NCI-H2107 (cell line): Measurements from ENCODE around the gene MAG.
"Not testable (repeated sequence)": the region's sequence is repeated elsewhere in the genome, so short reads cannot be mapped to it uniquely, and the experiment has no call there.

Experiments used
- DNase-seq: peaks from one replicate; lab custom pipeline; 2025; lab: John Stamatoyannopoulos, UW

The MAG gene

GRCh38 chr19:35346193-35347052 lies 54.5 kb downstream of the MAG start:
- DNase-seq = no peak

- no peak for DNase-seq
Observed at GRCh38 chr19:35347171-35347929, 55.4 kb downstream of the MAG start, which contains the start of gene FFAR1. Gene FFAR1, plus strand, starts transcription at chr19:35347902. Its CDS starts 3,650 bp downstream, at chr19:35351552.

GRCh38 chr19:35347930-35348298 lies 56.0 kb downstream of the MAG start:
- no peak for DNase-seq

GRCh38 chr19:35348911-35349611 lies 57.1 kb downstream of the MAG start:
- no peak for DNase-seq

GRCh38 chr19:35349614-35350521 lies 57.9 kb downstream of the MAG start:
- no peak for DNase-seq

- DNase-seq = no peak
Observed at GRCh38 chr19:35350591-35350990, 58.6 kb downstream of the MAG start.

GRCh38 chr19:35351411-35352176 lies 59.6 kb downstream of the MAG start:
- no peak for DNase-seq

- no peak for DNase-seq
Observed at GRCh38 chr19:35352177-35352447, 60.2 kb downstream of the MAG start.

- DNase-seq = peak; percentile 28
Observed at GRCh38 chr19:35352448-35353304, 60.7 kb downstream of the MAG start.

- no peak for DNase-seq
Observed at GRCh38 chr19:35353635-35354034, 61.7 kb downstream of the MAG start.

- no peak for DNase-seq
Observed at GRCh38 chr19:35354898-35355297, 62.9 kb downstream of the MAG start.

- no peak for DNase-seq
Observed at GRCh38 chr19:35355791-35356460, 64.0 kb downstream of the MAG start.

GRCh38 chr19:35357867-35358573 lies 66.1 kb downstream of the MAG start, which contains the start of gene FFAR3:
Gene FFAR3, plus strand, starts transcription at chr19:35358460. Its CDS starts 431 bp downstream, at chr19:35358891.
- DNase-seq = no peak

GRCh38 chr19:35358834-35359233 lies 66.9 kb downstream of the MAG start:
- DNase-seq = not testable (repeated sequence)

- not testable (repeated sequence) for DNase-seq
Observed at GRCh38 chr19:35359395-35359794, 67.4 kb downstream of the MAG start.

- not testable (repeated sequence) for DNase-seq
Observed at GRCh38 chr19:35360081-35360480, 68.1 kb downstream of the MAG start.

GRCh38 chr19:35360880-35361420 lies 69.0 kb downstream of the MAG start:
- no peak for DNase-seq

- no peak for DNase-seq
Observed at GRCh38 chr19:35362261-35363000, 70.5 kb downstream of the MAG start.
